ENCODE measurements around the gene C1orf226.
"Not testable (repeated sequence)": the region's sequence is repeated elsewhere in the genome, so short reads cannot be mapped to it uniquely, and the experiment has no call there.

The C1orf226 gene

GRCh38 chr1:162412002-162412401 lies 30.5 kb downstream of the C1orf226 start, which contains the start of gene SH2D1B:
TSS of gene SH2D1B (minus strand) at chr1:162412136. CDS start at chr1:162412016, 120 bp downstream.
- DNase-seq, result no peak

- DNase-seq, result no peak
These were observed 34.7 kb downstream of the C1orf226 start for GRCh38 chr1:162416215-162416614.

GRCh38 chr1:162416909-162417308 lies 35.4 kb downstream of the C1orf226 start:
- no peak for DNase-seq

GRCh38 chr1:162417650-162418049 lies 36.1 kb downstream of the C1orf226 start:
- no peak for DNase-seq

- DNase-seq, result not testable (repeated sequence)
These were observed 37.1 kb downstream of the C1orf226 start for GRCh38 chr1:162418584-162418983.

GRCh38 chr1:162419450-162419931 lies 38.0 kb downstream of the C1orf226 start:
- not testable (repeated sequence) for DNase-seq

GRCh38 chr1:162420120-162420519 lies 38.6 kb downstream of the C1orf226 start:
- DNase-seq, result no peak

- no peak for DNase-seq
These were observed 40.0 kb downstream of the C1orf226 start for GRCh38 chr1:162421258-162422164.

GRCh38 chr1:162422662-162423375 lies 41.3 kb downstream of the C1orf226 start:
- no peak for DNase-seq

- no peak for DNase-seq
These were observed 49.1 kb downstream of the C1orf226 start for GRCh38 chr1:162430583-162430982.

- DNase-seq, result not testable (repeated sequence)
These were observed 51.6 kb downstream of the C1orf226 start for GRCh38 chr1:162432977-162433713.

Data from T-helper 1 cell (primary cell).